GM18951 (cell line): Measurements from ENCODE around the gene BAG2.

Experiments
- POLR2A ChIP-seq: IDR thresholded peaks from 4 replicates; pipeline ENCODE4 v1.6.1; 2011; ENCODE audit warnings: mild to moderate bottlenecking; ENCODE audit not compliant: insufficient read length, insufficient read depth; ENCODE audit errors: extremely low read depth
- in situ Hi-C: fragments of 300-500 bp; cut with MboI; formaldehyde crosslinking; loops from one replicate; pipeline ENCODE4 v1.12.0; 2022; ENCODE audit warnings: low sequenced_read_pairs, mixed read lengths, inconsistent platforms; ENCODE audit not compliant: unreplicated experiment

Gene BAG2

GRCh38 chr6:57190140-57190539 lies 18.0 kb downstream of the BAG2 start:
- in situ Hi-C loops: no loop called here
- TF ChIP-seq POLR2A: no peak

- in situ Hi-C loops: no loop called here
- TF ChIP-seq POLR2A: no peak
Measured at GRCh38 chr6:57193177-57193576, 21.1 kb downstream of the BAG2 start.

- TF ChIP-seq POLR2A: no peak
- in situ Hi-C loops: no loop called here
Measured at GRCh38 chr6:57195457-57195856, 23.3 kb downstream of the BAG2 start.

GRCh38 chr6:57198926-57199636 lies 27.0 kb downstream of the BAG2 start:
- no peak for TF ChIP-seq POLR2A
- in situ Hi-C loops: no loop called here

GRCh38 chr6:57201718-57202117 lies 29.6 kb downstream of the BAG2 start:
- no peak for TF ChIP-seq POLR2A
- in situ Hi-C loops: no loop called here

- TF ChIP-seq POLR2A: no peak
Measured at GRCh38 chr6:57205550-57206328, 33.6 kb downstream of the BAG2 start.

GRCh38 chr6:57207141-57207540 lies 35.0 kb downstream of the BAG2 start:
- no peak for TF ChIP-seq POLR2A
- in situ Hi-C loops: no loop called here

More at GRCh38 chr6:57205550-57206328, 33.6 kb downstream of the BAG2 start:
- in situ Hi-C loops: no loop called here

GRCh38 chr6:57207872-57208271 lies 35.7 kb downstream of the BAG2 start:
- in situ Hi-C loops: no loop called here
- TF ChIP-seq POLR2A: no peak

- in situ Hi-C loops: no loop called here
- no peak for TF ChIP-seq POLR2A
Measured at GRCh38 chr6:57209030-57209429, 36.9 kb downstream of the BAG2 start.

GRCh38 chr6:57210060-57210459 lies 37.9 kb downstream of the BAG2 start:
- in situ Hi-C loops: no loop called here
- no peak for TF ChIP-seq POLR2A

GRCh38 chr6:57215260-57215659 lies 43.1 kb downstream of the BAG2 start:
- in situ Hi-C loops: no loop called here
- no peak for TF ChIP-seq POLR2A

- no peak for TF ChIP-seq POLR2A
- in situ Hi-C loops: no loop called here
Measured at GRCh38 chr6:57216235-57217101, 44.3 kb downstream of the BAG2 start.

- in situ Hi-C loops: no loop called here
- no peak for TF ChIP-seq POLR2A
Measured at GRCh38 chr6:57217270-57217669, 45.1 kb downstream of the BAG2 start.
